COLO829 (cell line): ENCODE results near the gene PKNOX2.

ENCODE experiments used
- DNase-seq: peaks from one replicate; pipeline ENCODE4 v3.0.0; 2012; ENCODE audit warnings: low spot score

PKNOX2 gene

DNA sequence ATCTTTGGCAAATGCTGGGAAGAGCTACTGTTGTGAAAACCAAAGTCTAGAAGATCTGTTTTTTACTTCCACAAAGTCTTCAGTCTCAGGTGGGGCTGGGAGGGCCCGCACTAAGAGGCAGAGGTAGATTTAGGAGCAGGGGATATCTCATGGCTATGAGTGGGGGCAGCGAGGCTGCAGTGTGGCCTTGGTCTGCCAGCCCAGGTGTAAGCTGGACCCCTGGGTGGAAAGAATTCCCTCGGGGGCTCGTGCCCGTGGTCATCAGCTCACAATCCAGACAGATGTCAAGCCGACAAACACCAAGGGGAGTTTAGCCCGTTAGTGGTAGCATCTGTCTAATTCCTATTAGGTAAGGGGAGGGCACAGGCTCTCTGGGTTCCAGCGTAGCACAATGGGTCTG lies 9.0 kb downstream of the PKNOX2 start:
- no peak for DNase-seq

DNA sequence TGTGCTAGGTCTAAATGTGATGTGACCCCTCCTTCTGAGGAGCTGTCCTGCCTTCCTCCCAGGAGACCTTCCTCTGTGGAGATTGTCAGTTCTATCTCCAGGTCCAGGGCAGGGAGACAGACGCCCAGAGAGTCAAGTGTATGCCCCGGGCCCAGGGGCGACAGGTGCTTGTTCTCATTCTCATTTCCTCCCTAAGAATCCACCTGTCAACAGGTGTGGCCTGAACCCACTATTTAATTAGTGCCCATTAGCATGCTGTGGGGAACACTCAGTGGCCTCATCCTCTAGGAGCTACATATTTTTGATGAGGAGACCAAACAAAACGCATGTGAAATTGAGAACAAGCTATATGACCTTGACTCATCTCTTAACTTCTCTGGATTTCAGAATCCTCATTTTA lies 9.5 kb downstream of the PKNOX2 start:
- DNase-seq, result no peak

DNA sequence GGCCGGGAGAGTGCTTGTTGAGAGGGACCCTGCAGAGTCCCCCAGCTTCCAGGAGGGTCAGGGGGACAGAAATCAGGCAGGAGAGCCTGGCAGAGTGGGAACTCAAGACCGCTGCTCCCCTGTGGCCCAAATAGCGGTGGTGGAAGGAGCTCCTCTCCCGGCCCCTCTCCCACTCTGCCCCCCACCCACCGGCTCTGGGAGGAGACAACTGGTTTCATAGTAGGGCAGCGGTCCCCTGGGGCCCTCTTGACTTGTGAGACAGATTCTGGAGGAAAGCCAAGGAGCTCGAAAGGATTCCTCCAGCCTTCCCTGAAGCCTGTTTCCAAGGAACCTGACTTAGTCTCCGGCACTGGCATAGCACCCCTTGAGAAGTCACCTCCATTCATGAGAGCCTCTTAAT lies 10.1 kb downstream of the PKNOX2 start:
- no peak for DNase-seq

GRCh38 chr11:125175166-125175565 lies 10.6 kb downstream of the PKNOX2 start:
- DNase-seq, result no peak

GRCh38 chr11:125175896-125176575 lies 11.5 kb downstream of the PKNOX2 start:
- no peak for DNase-seq

- no peak for DNase-seq
These were observed 12.3 kb downstream of the PKNOX2 start for GRCh38 chr11:125176866-125177265.

DNA sequence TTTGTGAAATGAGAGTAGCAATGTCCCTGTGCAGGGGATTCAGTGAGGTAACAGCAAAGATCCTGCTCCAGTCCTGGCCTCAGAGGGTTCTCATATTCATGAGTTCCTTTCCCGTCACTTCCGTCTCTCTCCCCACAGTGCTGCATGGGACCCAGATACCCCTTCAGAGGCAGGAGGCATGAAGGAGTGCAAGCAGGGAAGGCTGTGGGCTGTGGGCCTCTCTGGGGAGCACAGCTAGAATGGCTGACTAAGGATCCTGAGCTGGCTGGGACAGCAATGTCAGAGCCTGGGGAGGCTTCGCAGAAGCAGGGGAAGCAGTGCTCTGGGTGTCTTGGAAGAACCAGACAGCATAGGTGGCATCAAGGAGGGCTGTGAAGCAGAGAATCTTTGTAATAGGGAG lies 13.0 kb downstream of the PKNOX2 start:
- no peak for DNase-seq

DNA sequence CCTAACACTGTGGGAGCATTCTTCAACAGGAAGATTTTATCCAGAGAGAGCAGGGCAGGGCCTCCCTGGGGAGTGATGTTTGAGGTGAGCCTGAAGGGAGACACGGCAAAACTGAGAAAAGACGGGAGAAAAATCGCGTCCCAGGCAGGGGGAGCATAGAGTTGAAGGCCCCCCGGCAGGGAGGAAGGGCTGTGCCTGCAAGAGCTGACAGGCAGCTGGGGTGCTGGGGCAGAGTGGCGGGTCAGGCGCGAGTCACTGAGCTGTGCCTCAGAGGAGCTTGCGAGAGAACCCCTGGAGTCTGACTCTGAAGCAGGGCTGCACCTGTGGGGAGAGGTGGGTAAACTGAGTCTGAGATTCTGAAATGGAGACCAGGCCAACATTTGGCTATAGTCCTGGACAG lies 14.8 kb downstream of the PKNOX2 start:
- DNase-seq, result no peak

- DNase-seq, result no peak
These were observed 15.3 kb downstream of the PKNOX2 start for GRCh38 chr11:125179895-125180294.

- DNase-seq, result no peak
These were observed 16.1 kb downstream of the PKNOX2 start for GRCh38 chr11:125180413-125181305.

DNA sequence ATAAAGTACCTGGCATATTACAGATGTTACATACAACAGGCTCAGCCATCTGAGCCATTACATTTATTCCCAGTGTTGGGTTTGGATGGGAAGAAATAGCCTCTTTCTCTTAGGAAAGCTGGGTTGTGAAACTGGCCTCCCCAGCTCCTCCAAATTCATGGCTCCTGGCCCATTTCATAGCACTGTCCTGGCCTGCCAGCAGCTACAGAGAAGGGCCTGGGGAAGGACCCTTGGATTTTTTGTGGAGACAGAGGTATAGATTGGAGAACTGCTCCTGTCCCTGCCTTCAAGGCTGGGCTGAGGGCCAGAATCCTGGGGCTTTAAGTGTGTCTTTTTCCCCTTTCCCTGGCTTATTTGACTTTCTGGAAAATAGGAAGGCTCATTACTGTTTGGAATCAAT lies 18.0 kb downstream of the PKNOX2 start:
- DNase-seq, result no peak

- DNase-seq, result peak; percentile 72
These were observed 19.1 kb downstream of the PKNOX2 start for GRCh38 chr11:125183641-125184040.

GRCh38 chr11:125188021-125188420 lies 23.5 kb downstream of the PKNOX2 start:
- no peak for DNase-seq

DNA sequence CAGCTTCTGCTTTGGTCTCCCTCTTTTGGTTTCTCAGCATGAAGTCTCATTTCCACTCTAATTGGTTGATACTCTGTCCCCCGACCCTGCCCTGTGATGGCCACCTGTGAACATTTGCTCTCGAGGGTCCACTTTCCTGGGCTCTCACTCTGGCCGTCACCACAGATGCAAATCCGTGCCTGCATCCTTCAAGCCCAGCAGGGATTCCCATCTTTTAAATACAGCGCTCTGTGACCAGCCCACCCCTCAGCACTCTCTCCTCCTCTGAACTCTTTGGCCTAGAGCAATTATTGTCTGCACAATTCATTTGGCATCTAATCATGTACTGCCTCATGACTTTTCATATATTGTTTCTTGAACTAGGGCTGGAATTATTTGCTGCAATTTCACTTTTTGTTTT lies 26.0 kb downstream of the PKNOX2 start:
- DNase-seq, result no peak

GRCh38 chr11:125192183-125192582 lies 27.6 kb downstream of the PKNOX2 start:
- DNase-seq, result no peak

GRCh38 chr11:125192717-125193415 lies 28.3 kb downstream of the PKNOX2 start:
- DNase-seq, result no peak

GRCh38 chr11:125193416-125193726 lies 28.8 kb downstream of the PKNOX2 start:
- no peak for DNase-seq

DNA sequence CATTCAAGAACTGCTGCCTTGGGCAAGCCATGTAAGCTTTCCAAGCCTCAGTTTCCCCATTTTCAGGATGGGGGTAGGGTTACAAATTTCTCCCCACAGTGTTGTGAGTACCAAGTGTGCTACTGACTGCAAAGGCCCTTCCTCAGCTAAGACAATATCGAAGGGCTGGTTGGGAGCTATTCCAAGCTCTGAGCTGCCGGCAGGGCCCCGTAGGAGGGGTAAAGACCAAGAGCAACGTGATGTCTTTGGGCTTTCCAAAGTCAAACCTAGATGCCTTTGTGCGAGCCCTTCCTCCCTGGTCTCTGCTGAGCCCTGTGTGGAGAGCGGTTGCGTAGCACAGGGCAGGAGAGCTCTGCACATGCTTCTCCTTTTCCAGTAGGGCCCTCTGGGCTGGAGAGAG lies 29.3 kb downstream of the PKNOX2 start:
- no peak for DNase-seq

- DNase-seq, result no peak
These were observed 35.4 kb downstream of the PKNOX2 start for GRCh38 chr11:125199915-125200314.

GRCh38 chr11:125200441-125200840 lies 35.9 kb downstream of the PKNOX2 start:
- DNase-seq, result no peak

- DNase-seq, result peak; percentile 87
These were observed 37.1 kb downstream of the PKNOX2 start for GRCh38 chr11:125201525-125202141.

- no peak for DNase-seq
These were observed 37.9 kb downstream of the PKNOX2 start for GRCh38 chr11:125202362-125202880.
